Measurements from ENCODE around the gene ATF6.
"Not testable (repeated sequence)": the region's sequence is repeated elsewhere in the genome, so short reads cannot be mapped to it uniquely, and the experiment has no call there.

Gene ATF6

GRCh38 chr1:161721738-161722343 is 44.3 kb upstream of the ATF6 start:
- no peak for DNase-seq (ENCODE audit: extremely low spot score)
- TF ChIP-seq SUZ12 (IDR thresholded peaks at IDR 0.05) (no peak), L3MBTL2 (conservative IDR thresholded peaks at IDR 0.05) (no peak), ZNF384 (IDR thresholded peaks at IDR 0.05) (no peak), LEF1 (IDR thresholded peaks at IDR 0.05; ENCODE audit: borderline replicate concordance) (no peak), PKNOX1 (IDR thresholded peaks at IDR 0.05) (no peak), NFRKB (IDR thresholded peaks at IDR 0.05) (no peak), SP1 (IDR thresholded peaks at IDR 0.05) (no peak), TARDBP (IDR thresholded peaks at IDR 0.05) (no peak), ELF4 (IDR thresholded peaks at IDR 0.05) (no peak), FOXK2 (IDR thresholded peaks at IDR 0.05) (no peak), CTBP1 (IDR thresholded peaks at IDR 0.05; ENCODE audit: borderline replicate concordance) (no peak), BHLHE40 (IDR thresholded peaks at IDR 0.05; ENCODE audit: borderline replicate concordance) (no peak), FOXA1 (IDR thresholded peaks at IDR 0.05) (no peak), ARNT (IDR thresholded peaks at IDR 0.05) (no peak), HDGF (IDR thresholded peaks at IDR 0.05; ENCODE audit: borderline replicate concordance) (no peak), FOXM1 (IDR thresholded peaks at IDR 0.05; ENCODE audit: borderline replicate concordance) (no peak)
- ChIA-PET POLR2A (no interaction called here), CTCF (no interaction called here)

- TF ChIP-seq PKNOX1 (IDR thresholded peaks at IDR 0.05), result no peak
- TF ChIP-seq TARDBP (IDR thresholded peaks at IDR 0.05), result no peak
- TF ChIP-seq FOXM1 (IDR thresholded peaks at IDR 0.05; ENCODE audit: borderline replicate concordance), result no peak
- TF ChIP-seq ZNF384 (IDR thresholded peaks at IDR 0.05), result no peak
- TF ChIP-seq NFRKB (IDR thresholded peaks at IDR 0.05), result no peak
- TF ChIP-seq L3MBTL2 (conservative IDR thresholded peaks at IDR 0.05), result no peak
- no peak for TF ChIP-seq ARNT (IDR thresholded peaks at IDR 0.05)
- TF ChIP-seq SUZ12 (IDR thresholded peaks at IDR 0.05), result no peak
- TF ChIP-seq SP1 (IDR thresholded peaks at IDR 0.05), result no peak
- no peak for TF ChIP-seq FOXK2 (IDR thresholded peaks at IDR 0.05)
- TF ChIP-seq LEF1 (IDR thresholded peaks at IDR 0.05; ENCODE audit: borderline replicate concordance), result no peak
- no peak for TF ChIP-seq HDGF (IDR thresholded peaks at IDR 0.05; ENCODE audit: borderline replicate concordance)
- TF ChIP-seq FOXA1 (IDR thresholded peaks at IDR 0.05), result no peak
- TF ChIP-seq CTBP1 (IDR thresholded peaks at IDR 0.05; ENCODE audit: borderline replicate concordance), result no peak
- TF ChIP-seq BHLHE40 (IDR thresholded peaks at IDR 0.05; ENCODE audit: borderline replicate concordance), result no peak
- no peak for DNase-seq (ENCODE audit: extremely low spot score)
- ChIA-PET CTCF (no interaction called here), POLR2A (no interaction called here)
Measured at GRCh38 chr1:161722406-161722805, 43.7 kb upstream of the ATF6 start.

- POLR2A ChIA-PET, result interaction anchor here (1.0 kb wide), 1 partner anchor 10 kb away, joined by 3 read pairs; no protein-coding TSS in a partner anchor
- TF ChIP-seq LEF1 (IDR thresholded peaks at IDR 0.05; ENCODE audit: borderline replicate concordance) (no peak), SUZ12 (IDR thresholded peaks at IDR 0.05) (no peak), ARNT (IDR thresholded peaks at IDR 0.05) (no peak), ELF4 (IDR thresholded peaks at IDR 0.05) (no peak), TARDBP (IDR thresholded peaks at IDR 0.05) (no peak), BHLHE40 (IDR thresholded peaks at IDR 0.05; ENCODE audit: borderline replicate concordance) (no peak), FOXA1 (IDR thresholded peaks at IDR 0.05) (no peak), NFRKB (IDR thresholded peaks at IDR 0.05) (no peak), L3MBTL2 (conservative IDR thresholded peaks at IDR 0.05) (no peak), ZNF384 (IDR thresholded peaks at IDR 0.05) (no peak), CTBP1 (IDR thresholded peaks at IDR 0.05; ENCODE audit: borderline replicate concordance) (no peak)
- no peak for DNase-seq (ENCODE audit: extremely low spot score)
- CTCF ChIA-PET, result no interaction called here
Measured at GRCh38 chr1:161723459-161724141, 42.5 kb upstream of the ATF6 start.

GRCh38 chr1:161725258-161725907 is 40.7 kb upstream of the ATF6 start:
- POLR2A ChIA-PET, result interaction anchor here (2.3 to 2.4 kb wide), 2 partner anchors 13 to 24 kb away, joined by 11 to 20 read pairs; partner anchors contain the start of gene DUSP12
- CTCF ChIA-PET, result interaction anchor here (0.6 to 1.3 kb wide), 2 partner anchors 8 to 113 kb away, joined by 3 read pairs; no protein-coding TSS in a partner anchor
- DNase-seq (ENCODE audit: extremely low spot score), result not testable (repeated sequence)

GRCh38 chr1:161725908-161726472 is 40.1 kb upstream of the ATF6 start:
- TF ChIP-seq SUZ12 (IDR thresholded peaks at IDR 0.05), result no peak
- TF ChIP-seq CTBP1 (IDR thresholded peaks at IDR 0.05; ENCODE audit: borderline replicate concordance), result no peak
- TF ChIP-seq BHLHE40 (IDR thresholded peaks at IDR 0.05; ENCODE audit: borderline replicate concordance), result no peak
- no peak for TF ChIP-seq LEF1 (IDR thresholded peaks at IDR 0.05; ENCODE audit: borderline replicate concordance)
- no peak for TF ChIP-seq ELF4 (IDR thresholded peaks at IDR 0.05)
- TF ChIP-seq HDGF (IDR thresholded peaks at IDR 0.05; ENCODE audit: borderline replicate concordance), result no peak; the same call in 1 of the 2 replicates
- no peak for TF ChIP-seq ZNF384 (IDR thresholded peaks at IDR 0.05)
- ChIA-PET CTCF (interaction anchor here (0.6 to 1.7 kb wide), 5 partner anchors 9 to 239 kb away, joined by 3 to 8 read pairs (median 3); no protein-coding TSS in a partner anchor), POLR2A (interaction anchor here (1.0 to 2.4 kb wide), 4 partner anchors 12 to 41 kb away, joined by 3 to 20 read pairs (median 8); partner anchors contain the start of genes ATF6 and DUSP12)
- peak; percentile 66 for DNase-seq (ENCODE audit: extremely low spot score)

Measured in HEK293T (cell line).